Mucosa of descending colon (tissue), 3 donors: ENCODE measurements around the gene CBLB. TPM values are rescaled to one million over a fixed set of nuclear protein-coding genes. Genes with fewer than 3 reads are reported as not detected.

Experiments
- ATAC-seq: fragments of 200-7000 bp; cut with Tn5 transposase; one replicate; pipeline ENCODE4 v1.9.1; 2020; ENCODE audit warnings: mild to moderate bottlenecking, moderate library complexity
- DNase-seq, 3 donors: peaks; one replicate each; pipeline ENCODE4 v3.0.0-alpha.2; 2020
- H3K36me3 ChIP-seq: fragments of 200-600 bp; one replicate; pipeline ENCODE4 v1.8.0; 2021; ENCODE audit warnings: low read depth, mild to moderate bottlenecking
- H3K4me1 ChIP-seq: fragments of 200-600 bp; one replicate; pipeline ENCODE4 v1.8.0; 2021; ENCODE audit warnings: low read depth, mild to moderate bottlenecking
- H3K4me3 ChIP-seq: fragments of 200-600 bp; one replicate; pipeline ENCODE4 v1.8.0; 2021; ENCODE audit warnings: mild to moderate bottlenecking
- H3K9me3 ChIP-seq: fragments of 200-600 bp; one replicate; pipeline ENCODE4 v1.8.0; 2021; ENCODE audit warnings: mild to moderate bottlenecking
- intact Hi-C, 2 donors: fragments of 100-400 bp; cut with DNase I in 1 of 2; cut with micrococcal nuclease in 1 of 2; formaldehyde crosslinking; loops; one replicate each; pipeline versions ENCODE4 v1.11.0 to v1.11.1; 2022; cut with DNase I, micrococcal nuclease
- total RNA-seq, 3 donors: library from RNA; stranded (reverse); fragmentation: NEBNext Ultra II Directional in 2 of 3; extraction: Animal tissue kit (Norgen Biotek cat#: 25700) in 2 of 3; gene quantifications; one replicate each; pipeline versions ENCODE4 v1.2.1 to v1.2.4, GENCODE V29; 2021 to 2023
- TF ChIP-seq, protein P1 (sequence below): fragments of 200-600 bp; IDR thresholded peaks from one replicate; pipeline ENCODE4 v1.8.0; 2022; ENCODE audit warnings: antibody characterized with exemption, mild to moderate bottlenecking
- donor health status: DM: no; HTN: no; CAD: no; lungs with moderate emphysema.
- donor health status: DM: no; HTN: no; CAD: no.
- donor health status: DM: no; HTN: yes; CAD: no.

The CBLB gene
- total RNA-seq, 3 donors from 2014 or later = 41.7 to 52.2 (median 51.0) TPM

DNA sequence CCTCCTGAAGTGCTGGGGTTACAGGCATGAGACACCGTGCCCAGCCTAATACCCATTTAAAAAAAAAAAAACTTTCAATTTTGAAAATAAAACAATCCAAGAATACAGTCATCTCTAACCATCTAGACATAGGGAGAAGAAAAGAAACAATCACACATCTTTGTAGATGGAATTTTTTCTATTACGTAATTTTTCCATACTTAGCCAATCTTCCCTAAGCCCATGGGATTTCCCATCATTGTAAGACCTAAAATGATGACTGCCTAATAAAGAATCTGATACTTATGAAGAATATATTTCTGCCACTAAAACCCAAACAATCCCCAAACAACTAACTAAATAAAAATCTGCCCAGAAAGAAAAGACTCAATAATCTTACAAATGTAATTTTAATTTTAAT lies 88.7 kb downstream of the CBLB start:
- no peak for ATAC-seq

DNA sequence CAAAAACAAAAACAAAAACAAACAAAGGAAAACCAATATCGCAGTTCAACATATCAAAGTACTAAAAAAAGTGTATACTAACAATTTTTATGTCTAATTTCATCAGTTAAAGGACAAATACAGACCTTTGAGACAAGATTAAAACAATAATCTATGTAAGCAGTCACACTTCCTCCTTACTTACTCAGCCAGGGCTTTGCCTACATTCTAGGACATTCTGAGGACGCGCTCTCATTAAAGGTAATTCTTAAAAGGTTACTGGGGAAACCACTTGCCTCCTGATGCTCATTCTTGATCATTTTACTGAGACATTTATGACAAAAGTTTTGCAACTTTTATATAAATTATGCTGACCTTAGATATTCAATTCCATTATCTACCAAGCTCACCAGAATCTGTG lies 93.4 kb downstream of the CBLB start:
- ATAC-seq = no peak
- Histone ChIP-seq H3K4me3 (no peak overlapping the region), H3K36me3 (no peaks in the 10 kb centered on the region), H3K9me3 (no peaks in the 10 kb centered on the region), H3K4me1 (no peaks in the 10 kb centered on the region)
- intact Hi-C loops = no loop called here
- TF ChIP-seq, protein P1, sequence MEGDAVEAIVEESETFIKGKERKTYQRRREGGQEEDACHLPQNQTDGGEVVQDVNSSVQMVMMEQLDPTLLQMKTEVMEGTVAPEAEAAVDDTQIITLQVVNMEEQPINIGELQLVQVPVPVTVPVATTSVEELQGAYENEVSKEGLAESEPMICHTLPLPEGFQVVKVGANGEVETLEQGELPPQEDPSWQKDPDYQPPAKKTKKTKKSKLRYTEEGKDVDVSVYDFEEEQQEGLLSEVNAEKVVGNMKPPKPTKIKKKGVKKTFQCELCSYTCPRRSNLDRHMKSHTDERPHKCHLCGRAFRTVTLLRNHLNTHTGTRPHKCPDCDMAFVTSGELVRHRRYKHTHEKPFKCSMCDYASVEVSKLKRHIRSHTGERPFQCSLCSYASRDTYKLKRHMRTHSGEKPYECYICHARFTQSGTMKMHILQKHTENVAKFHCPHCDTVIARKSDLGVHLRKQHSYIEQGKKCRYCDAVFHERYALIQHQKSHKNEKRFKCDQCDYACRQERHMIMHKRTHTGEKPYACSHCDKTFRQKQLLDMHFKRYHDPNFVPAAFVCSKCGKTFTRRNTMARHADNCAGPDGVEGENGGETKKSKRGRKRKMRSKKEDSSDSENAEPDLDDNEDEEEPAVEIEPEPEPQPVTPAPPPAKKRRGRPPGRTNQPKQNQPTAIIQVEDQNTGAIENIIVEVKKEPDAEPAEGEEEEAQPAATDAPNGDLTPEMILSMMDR = no peak
- no peak for DNase-seq

More for the DNA sequence above, 88.7 kb downstream of the CBLB start:
- TF ChIP-seq, protein P1 = no peak
- H3K9me3 ChIP-seq = no peaks in the 10 kb centered on the region
- H3K4me1 ChIP-seq = no peaks in the 10 kb centered on the region
- H3K4me3 ChIP-seq = no peak overlapping the region
- intact Hi-C loops = no loop called here
- H3K36me3 ChIP-seq = no peaks in the 10 kb centered on the region
- DNase-seq = no peak

DNA sequence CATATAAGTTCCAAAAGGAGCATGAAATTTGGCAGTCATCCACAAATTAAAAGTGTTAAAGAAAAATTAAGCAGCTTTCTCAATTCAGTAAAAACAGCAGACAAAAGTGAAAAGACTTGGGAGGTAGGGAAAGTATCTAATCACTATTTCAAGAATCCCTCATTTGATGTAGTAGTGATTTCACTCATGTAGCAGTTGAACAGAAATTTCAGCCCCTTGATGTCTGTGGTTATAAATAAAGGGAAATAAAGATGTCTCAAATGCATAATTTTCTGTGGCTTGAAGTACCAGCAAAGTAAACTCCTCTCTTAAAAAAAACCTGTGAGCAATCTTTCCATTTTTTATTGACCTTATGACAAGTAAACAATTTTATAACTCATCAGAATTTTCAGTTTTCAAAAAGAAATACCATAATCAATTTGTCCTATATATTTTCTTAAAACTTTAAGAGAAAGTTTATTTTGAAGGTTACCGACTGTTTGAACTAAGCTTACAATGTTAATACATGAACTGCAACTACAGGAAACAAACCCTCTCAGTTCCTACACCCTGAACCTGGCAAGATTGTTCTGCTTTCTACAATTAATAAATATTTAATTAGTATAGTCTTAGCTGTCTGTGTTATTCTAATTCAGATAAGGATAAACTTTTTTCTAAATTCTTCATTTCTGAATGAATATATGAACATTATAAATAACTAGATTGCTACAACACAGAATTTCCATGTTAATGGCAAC lies 94.2 kb downstream of the CBLB start:
- no peak for ATAC-seq
- H3K36me3 ChIP-seq = no peaks in the 10 kb centered on the region
- TF ChIP-seq, protein P1 = no peak

DNA sequence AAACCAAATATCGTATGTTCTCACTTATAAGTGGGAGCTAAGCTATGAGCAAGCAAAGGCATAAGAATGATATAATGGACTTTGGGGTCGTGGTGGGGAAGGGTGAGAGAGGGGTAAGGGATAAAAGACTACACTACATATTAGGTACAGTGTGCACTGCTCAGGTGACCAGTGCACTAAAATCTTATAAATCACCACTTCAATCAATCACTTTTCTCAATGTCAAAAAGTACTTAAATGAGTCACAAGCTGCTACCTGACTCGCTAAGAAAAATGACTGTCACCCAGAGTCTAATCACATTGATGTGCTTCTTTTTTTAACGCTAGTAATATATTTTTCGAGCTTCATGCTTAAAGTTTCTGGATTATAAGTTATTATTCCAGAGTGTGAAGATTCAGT lies 95.5 kb downstream of the CBLB start:
- Histone ChIP-seq H3K9me3 (no peaks in the 10 kb centered on the region), H3K4me1 (no peaks in the 10 kb centered on the region), H3K36me3 (no peaks in the 10 kb centered on the region), H3K4me3 (no peak overlapping the region)
- intact Hi-C loops = no loop called here
- ATAC-seq (no peak), DNase-seq (no peak)
- TF ChIP-seq, protein P1 = no peak

More for the DNA sequence above, 94.2 kb downstream of the CBLB start:
- intact Hi-C loops = no loop called here
- no peaks in the 10 kb centered on the region for H3K4me1 ChIP-seq
- H3K4me3 ChIP-seq = no peak overlapping the region
- no peak for DNase-seq
- H3K9me3 ChIP-seq = no peaks in the 10 kb centered on the region

DNA sequence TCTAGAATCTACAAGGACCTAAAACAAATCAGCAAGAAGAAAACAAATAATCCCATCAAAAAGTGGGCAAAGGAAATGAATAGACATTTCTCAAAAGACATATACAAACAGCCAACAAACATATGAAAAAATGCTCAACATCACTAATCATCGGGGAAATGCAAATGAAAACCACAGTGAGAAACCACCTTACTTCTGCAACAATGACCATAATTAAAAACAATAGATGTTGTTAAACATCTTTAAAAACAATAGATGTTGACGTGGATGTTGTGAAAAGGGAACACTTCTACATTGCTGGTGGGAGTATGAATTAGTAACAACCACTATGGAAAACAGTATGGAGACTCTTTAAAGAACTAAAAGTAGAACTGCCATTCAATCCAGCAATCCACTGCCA lies 96.2 kb downstream of the CBLB start:
- no peaks in the 10 kb centered on the region for H3K4me1 ChIP-seq
- no peak for ATAC-seq
- no peak overlapping the region for H3K4me3 ChIP-seq
- intact Hi-C loops = no loop called here
- H3K36me3 ChIP-seq = no peaks in the 10 kb centered on the region
- no peak for DNase-seq
- TF ChIP-seq, protein P1 = no peak
- H3K9me3 ChIP-seq = no peaks in the 10 kb centered on the region
